Activated effector memory CD4-positive, alpha-beta T cell treated with anti-CD3 and anti-CD28 coated beads, Interleukin-2, amount 50 U/mL, for 16 hours (primary cell): Measurements from ENCODE around the gene KIF12.
"Not testable (repeated sequence)": the region's sequence is repeated elsewhere in the genome, so short reads cannot be mapped to it uniquely, and the experiment has no call there.

Experiments
- DNase-seq: peaks from one replicate; pipeline ENCODE4 v3.0.0-alpha.2; 2020

KIF12 gene

DNA sequence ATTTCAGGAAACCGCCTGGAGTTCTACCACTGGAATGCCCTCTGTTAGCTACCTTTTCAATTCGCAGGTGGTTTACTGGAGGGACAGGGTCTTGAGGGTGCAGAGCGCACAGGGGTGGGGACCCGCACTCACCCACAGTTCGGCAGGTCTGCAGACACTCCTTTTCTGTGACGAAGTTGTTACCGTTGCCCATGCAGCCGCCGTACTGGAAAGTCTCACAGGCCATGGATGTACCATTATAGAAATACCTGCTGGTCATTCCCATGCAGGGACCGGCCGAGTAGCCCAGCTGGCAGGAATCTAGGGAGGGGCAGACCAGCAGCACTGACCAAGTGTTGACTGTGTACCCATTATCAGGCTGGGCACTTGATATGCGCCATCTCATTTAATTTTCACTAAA is 37.8 kb downstream of the KIF12 start:
- no peak for DNase-seq

GRCh38 chr9:114060711-114061110 is 38.4 kb downstream of the KIF12 start:
- DNase-seq: no peak

- DNase-seq: no peak
Observed at GRCh38 chr9:114060070-114060469, 39.0 kb downstream of the KIF12 start.

- DNase-seq: no peak
Observed at GRCh38 chr9:114059047-114059803, 39.9 kb downstream of the KIF12 start.

- DNase-seq: no peak
Observed at GRCh38 chr9:114058688-114059046, 40.4 kb downstream of the KIF12 start.

DNA sequence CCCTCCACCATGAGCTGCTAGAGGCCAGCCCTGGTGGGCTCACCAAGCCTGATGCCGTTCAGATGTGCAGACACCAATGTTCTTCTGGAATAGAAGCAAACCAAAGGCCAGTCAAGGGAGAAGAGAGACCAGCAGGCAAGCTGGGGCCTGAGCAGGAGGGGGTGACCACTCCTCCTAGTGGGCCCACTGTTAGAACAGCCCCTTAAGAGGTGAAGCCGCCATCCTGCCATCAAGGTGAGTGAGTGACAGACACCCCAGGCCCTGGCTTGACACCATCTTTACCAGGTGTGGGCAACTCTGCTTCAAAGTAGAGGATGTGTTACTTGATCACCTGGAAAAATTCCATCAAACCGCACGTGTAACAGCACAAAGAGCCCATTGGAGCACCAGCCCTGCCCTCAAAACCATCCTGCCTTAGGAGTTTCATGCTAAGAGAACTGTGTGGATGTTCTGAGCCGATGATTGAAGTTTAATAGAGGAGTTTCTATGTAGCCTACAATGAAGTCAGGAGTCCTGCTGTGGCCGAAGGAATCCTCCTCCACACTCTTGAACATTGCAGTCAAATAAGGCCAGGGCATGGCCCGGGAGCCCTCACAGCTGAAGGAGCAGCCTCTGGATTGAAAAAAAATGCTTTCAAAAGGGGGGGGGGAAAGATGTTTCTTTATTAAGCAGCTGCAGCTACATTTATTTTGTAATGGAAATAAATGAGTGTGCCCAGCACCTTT is 41.8 kb downstream of the KIF12 start:
- DNase-seq: no peak

GRCh38 chr9:114056527-114056926 is 42.6 kb downstream of the KIF12 start:
- no peak for DNase-seq

DNA sequence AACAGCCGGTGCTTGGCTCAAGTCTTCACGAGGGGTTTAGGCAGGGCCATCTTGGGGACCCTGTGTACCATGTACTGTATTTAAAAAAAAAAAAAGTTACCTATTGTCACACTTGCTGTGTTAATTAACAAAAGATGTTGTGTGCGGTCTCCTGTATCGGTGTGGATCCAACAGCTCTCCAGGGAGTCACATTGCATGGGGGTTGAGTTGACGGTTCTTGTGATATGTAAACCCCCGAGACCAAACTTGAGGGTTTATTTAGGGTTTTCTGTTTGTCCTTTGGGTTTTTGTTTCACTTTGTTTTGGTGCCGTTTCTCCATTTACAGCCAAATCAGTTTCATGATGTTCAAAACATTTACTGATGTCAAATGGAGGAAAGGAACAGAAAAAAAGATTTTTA is 43.2 kb downstream of the KIF12 start:
- DNase-seq: no peak

DNA sequence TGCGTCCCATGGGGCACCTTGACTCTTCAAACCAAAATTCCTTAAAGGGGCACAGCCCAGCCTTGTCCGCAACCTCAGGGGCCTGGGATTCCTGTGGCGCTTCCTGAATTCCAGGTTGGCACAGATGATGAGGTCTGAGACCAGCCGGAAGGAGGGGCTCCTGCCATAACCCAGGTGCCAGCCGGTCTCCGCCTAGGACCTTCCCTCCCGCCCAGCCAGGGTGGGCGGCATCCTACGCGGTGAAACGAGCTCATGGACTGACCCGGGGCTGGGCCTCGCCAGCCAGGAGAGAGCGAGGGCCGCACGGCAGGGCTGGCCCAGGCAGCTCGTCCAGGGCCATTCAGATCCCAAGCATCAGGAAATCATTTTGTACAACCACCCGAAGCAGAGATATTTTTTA is 44.0 kb downstream of the KIF12 start:
- DNase-seq: no peak

GRCh38 chr9:114054191-114054690 is 44.9 kb downstream of the KIF12 start:
- DNase-seq: no peak

DNA sequence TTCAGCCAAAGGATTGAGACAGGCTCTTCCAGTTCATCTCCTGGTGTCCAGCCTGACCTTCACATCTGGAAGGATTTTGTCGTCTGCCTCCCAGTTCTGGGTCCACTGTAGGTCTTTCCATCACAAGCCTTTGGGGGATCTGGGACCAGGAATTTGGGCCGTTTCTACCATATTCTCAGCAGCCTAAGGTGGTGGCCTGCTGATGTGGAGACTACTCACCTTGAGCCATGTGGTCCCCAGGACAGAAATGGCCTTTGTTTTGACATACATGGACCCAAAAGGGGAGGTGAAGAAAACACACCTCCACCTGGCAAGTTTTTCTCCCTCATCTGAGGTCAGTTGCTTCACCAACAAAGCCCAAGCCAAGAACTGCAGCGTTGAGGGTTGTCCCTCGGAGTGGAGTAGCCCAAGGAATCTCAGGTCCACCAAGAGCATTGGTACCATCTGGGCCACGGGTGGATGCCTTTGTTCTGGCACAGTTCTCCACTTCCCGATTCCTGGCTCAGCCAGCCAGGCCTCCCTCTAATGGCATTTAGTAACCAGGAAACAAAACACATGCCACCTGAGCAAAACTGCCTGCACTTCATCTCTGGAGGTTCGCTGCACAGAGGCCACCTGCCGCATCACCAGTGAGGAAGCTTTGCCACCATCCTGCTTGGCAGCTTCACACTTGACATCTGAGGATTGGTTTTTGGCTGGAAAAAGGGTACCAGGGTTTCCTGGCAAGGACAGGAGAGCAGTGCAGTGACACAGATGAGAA is 45.7 kb downstream of the KIF12 start:
- DNase-seq: no peak

GRCh38 chr9:114051706-114052105 is 47.4 kb downstream of the KIF12 start:
- DNase-seq: no peak

DNA sequence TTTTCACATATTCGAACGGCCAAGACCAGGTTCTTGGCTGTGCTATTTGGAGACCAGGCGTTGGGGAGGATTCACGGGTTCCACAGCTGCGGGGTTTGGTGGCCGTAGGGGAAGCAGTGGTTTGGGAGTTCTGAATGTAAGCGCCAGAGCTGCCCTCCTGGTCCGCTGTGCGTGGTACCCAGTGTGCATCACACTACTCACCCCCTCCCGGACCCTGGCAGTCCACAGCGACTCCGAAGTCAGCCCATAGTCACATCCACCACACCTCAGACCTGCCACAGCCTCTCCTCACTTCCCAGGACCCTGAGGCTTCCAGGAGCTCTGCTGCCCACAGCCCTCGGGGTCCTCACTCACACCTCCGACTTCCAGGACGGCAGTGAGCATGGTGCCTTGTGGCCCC is 47.8 kb downstream of the KIF12 start:
- DNase-seq: no peak

GRCh38 chr9:114050646-114051045 is 48.4 kb downstream of the KIF12 start:
- no peak for DNase-seq

- no peak for DNase-seq
Observed at GRCh38 chr9:114050226-114050568, 48.9 kb downstream of the KIF12 start.

- peak; percentile 43 for DNase-seq
Observed at GRCh38 chr9:114049441-114050225, 49.5 kb downstream of the KIF12 start.

DNA sequence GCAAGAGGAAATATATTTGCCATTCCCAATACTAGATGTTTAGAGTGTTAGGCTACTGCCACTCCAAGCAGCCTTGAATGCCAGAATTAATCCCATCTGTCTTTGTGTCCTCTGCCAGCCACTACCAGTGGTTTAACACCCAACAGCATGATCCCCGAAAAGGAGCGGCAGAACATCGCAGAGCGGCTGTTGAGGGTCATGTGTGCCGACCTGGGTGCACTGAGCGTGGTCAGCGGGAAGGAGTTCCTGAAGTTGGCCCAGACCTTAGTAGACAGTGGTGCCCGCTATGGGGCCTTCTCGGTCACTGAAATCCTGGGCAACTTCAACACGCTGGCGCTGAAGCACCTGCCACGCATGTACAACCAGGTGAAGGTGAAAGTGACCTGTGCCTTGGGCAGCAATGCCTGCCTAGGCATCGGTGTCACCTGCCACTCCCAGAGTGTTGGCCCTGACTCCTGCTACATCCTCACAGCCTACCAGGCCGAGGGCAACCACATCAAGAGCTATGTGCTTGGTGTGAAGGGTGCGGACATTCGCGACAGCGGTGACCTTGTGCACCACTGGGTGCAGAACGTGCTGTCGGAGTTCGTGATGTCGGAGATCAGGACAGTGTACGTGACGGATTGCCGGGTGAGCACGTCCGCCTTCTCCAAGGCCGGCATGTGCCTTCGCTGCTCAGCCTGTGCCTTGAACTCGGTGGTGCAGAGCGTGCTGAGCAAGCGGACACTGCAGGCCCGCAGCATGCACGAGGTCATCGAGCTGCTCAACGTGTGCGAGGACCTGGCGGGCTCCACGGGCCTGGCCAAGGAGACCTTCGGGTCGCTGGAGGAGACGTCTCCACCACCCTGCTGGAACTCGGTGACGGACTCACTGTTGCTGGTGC is 50.3 kb downstream of the KIF12 start:
- DNase-seq: peak; percentile 54

GRCh38 chr9:114047717-114048116 is 51.4 kb downstream of the KIF12 start:
- peak; percentile 30 for DNase-seq

GRCh38 chr9:114046875-114047274 is 52.2 kb downstream of the KIF12 start:
- DNase-seq: no peak

- DNase-seq: no peak
Observed at GRCh38 chr9:114046237-114046755, 52.8 kb downstream of the KIF12 start.

DNA sequence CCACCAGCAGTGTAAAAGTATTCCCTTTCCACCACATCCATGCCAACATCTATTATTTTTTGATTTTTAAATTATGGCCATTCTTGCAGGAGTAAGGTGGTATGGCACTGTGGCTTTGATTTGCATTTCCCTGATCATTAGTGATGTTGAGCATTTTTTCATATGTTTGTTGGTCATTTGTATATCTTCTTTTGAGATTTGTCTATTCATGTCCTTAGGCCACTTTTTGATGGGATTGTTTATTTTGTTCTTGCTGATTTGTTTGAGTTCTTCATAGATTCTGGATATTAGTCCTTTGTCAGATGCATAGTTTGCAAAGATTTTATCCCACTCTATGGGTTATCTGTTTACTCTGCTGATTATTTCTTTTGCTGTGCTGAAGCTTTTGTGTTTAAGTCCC is 55.4 kb downstream of the KIF12 start:
- DNase-seq: not testable (repeated sequence)
